ENCODE results near the gene THSD7A.

The THSD7A gene

GRCh38 chr7:11373546-11374142 is 458.4 kb downstream of the THSD7A start:
- H3K9ac ChIP-seq (ENCODE audit: low read length), result no peak overlapping the region
- H3K27ac ChIP-seq (ENCODE audit: low read depth, low read length), result no peak overlapping the region
- no peaks in the 10 kb centered on the region for H3K27me3 ChIP-seq (ENCODE audit: control insufficient read depth, insufficient read depth, low read length)
- no peaks in the 10 kb centered on the region for H3K9me3 ChIP-seq (ENCODE audit: control insufficient read depth, insufficient read depth, low read depth, low read length)
- H3K4me3 ChIP-seq (ENCODE audit: low read depth, low read length), result no peak overlapping the region
- H3K4me1 ChIP-seq (ENCODE audit: control insufficient read depth, insufficient read depth, low read length), result no peaks in the 10 kb centered on the region
- H3K36me3 ChIP-seq (ENCODE audit: control insufficient read depth, insufficient read depth, low read length), result no peaks in the 10 kb centered on the region

GRCh38 chr7:11369696-11370095 is 462.3 kb downstream of the THSD7A start:
- Histone ChIP-seq H3K4me3 (ENCODE audit: low read depth, low read length) (no peak overlapping the region), H3K9ac (ENCODE audit: low read length) (no peak overlapping the region), H3K4me1 (ENCODE audit: control insufficient read depth, insufficient read depth, low read length) (0 out of 2 replicates have a peak, but pooled peaks cover 6% of the 10 kb centered on the region), H3K27ac (ENCODE audit: low read depth, low read length) (no peak overlapping the region), H3K9me3 (ENCODE audit: control insufficient read depth, insufficient read depth, low read depth, low read length) (no peaks in the 10 kb centered on the region), H3K27me3 (ENCODE audit: control insufficient read depth, insufficient read depth, low read length) (no peaks in the 10 kb centered on the region), H3K36me3 (ENCODE audit: control insufficient read depth, insufficient read depth, low read length) (no peaks in the 10 kb centered on the region)

DNA sequence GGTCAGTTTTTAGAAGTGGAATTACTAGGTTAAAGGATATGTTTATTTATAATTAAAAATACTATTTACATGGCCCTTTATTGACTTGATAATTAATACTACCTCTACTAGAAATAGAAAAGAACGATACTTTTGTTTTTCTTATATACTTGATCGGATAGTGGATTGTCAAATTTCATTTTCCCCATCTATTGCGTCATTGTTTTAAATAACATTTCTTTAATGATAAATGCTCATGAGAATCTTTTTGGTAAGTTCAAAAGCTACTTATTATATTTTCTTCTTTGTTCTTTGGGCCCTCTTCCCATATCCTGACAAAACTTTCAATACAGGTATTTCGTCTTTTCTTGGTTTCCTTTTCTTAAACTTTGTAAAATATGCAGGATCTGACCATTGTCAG is 465.9 kb downstream of the THSD7A start:
- Histone ChIP-seq H3K27me3 (ENCODE audit: control insufficient read depth, insufficient read depth, low read length) (no peaks in the 10 kb centered on the region), H3K4me3 (ENCODE audit: low read depth, low read length) (no peak overlapping the region), H3K9ac (ENCODE audit: low read length) (no peak overlapping the region), H3K36me3 (ENCODE audit: control insufficient read depth, insufficient read depth, low read length) (no peaks in the 10 kb centered on the region), H3K9me3 (ENCODE audit: control insufficient read depth, insufficient read depth, low read depth, low read length) (no peaks in the 10 kb centered on the region), H3K27ac (ENCODE audit: low read depth, low read length) (no peak overlapping the region), H3K4me1 (ENCODE audit: control insufficient read depth, insufficient read depth, low read length) (0 out of 2 replicates have a peak, but pooled peaks cover 6% of the 10 kb centered on the region)

DNA sequence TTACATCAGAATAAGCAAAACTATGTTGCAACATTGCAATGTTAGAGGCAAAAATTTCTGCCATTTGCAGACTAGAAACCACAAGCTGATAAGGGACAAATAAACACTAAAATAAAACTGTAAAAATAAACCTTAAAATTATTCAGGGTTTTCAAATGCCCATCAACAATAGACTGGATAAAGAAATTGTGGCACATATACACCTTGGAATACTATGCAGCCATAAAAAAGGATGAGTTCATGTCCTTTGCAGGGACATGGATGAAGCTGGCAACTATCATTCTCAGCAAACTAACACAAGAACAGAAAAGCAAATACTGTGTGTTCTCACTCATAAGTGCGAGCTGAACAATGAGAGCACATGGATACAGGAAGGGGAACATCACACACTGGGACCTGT is 473.4 kb downstream of the THSD7A start:
- Histone ChIP-seq H3K27ac (ENCODE audit: low read depth, low read length) (no peak overlapping the region), H3K27me3 (ENCODE audit: control insufficient read depth, insufficient read depth, low read length) (no peaks in the 10 kb centered on the region), H3K9me3 (ENCODE audit: control insufficient read depth, insufficient read depth, low read depth, low read length) (no peaks in the 10 kb centered on the region), H3K9ac (ENCODE audit: low read length) (no peak overlapping the region), H3K4me1 (ENCODE audit: control insufficient read depth, insufficient read depth, low read length) (no peaks in the 10 kb centered on the region), H3K4me3 (ENCODE audit: low read depth, low read length) (no peak overlapping the region), H3K36me3 (ENCODE audit: control insufficient read depth, insufficient read depth, low read length) (no peaks in the 10 kb centered on the region)

- Histone ChIP-seq H3K9me3 (ENCODE audit: control insufficient read depth, insufficient read depth, low read depth, low read length) (no peaks in the 10 kb centered on the region), H3K27me3 (ENCODE audit: control insufficient read depth, insufficient read depth, low read length) (no peaks in the 10 kb centered on the region), H3K36me3 (ENCODE audit: control insufficient read depth, insufficient read depth, low read length) (no peaks in the 10 kb centered on the region), H3K4me3 (ENCODE audit: low read depth, low read length) (no peak overlapping the region), H3K9ac (ENCODE audit: low read length) (no peak overlapping the region), H3K4me1 (ENCODE audit: control insufficient read depth, insufficient read depth, low read length) (no peaks in the 10 kb centered on the region), H3K27ac (ENCODE audit: low read depth, low read length) (no peak overlapping the region)
Observed at GRCh38 chr7:11355399-11356005, 476.5 kb downstream of the THSD7A start.

DNA sequence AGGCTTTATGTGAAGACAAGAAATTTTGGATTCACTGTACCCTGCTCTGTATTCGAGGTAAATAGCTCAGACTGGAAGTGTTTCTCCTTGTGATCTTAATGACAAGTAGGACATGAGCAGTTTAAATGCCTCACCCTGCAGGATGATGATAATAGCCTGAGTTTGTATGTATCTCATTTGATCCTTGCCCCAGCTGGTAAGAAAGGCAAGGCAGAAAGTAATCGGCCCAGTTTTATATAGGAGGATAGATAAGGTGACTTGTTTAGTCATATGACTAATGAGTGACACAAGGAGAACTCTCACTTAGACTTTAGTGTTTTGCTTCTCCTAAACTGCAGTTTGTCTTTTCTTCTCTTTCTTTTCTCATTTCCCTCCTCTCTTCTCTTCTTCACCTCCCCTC is 485.7 kb downstream of the THSD7A start:
- Histone ChIP-seq H3K9ac (ENCODE audit: low read length) (no peak overlapping the region), H3K36me3 (ENCODE audit: control insufficient read depth, insufficient read depth, low read length) (no peaks in the 10 kb centered on the region), H3K27me3 (ENCODE audit: control insufficient read depth, insufficient read depth, low read length) (no peaks in the 10 kb centered on the region), H3K9me3 (ENCODE audit: control insufficient read depth, insufficient read depth, low read depth, low read length) (no peaks in the 10 kb centered on the region), H3K27ac (ENCODE audit: low read depth, low read length) (no peak overlapping the region), H3K4me1 (ENCODE audit: control insufficient read depth, insufficient read depth, low read length) (peaks cover 6% of the 10 kb centered on the region), H3K4me3 (ENCODE audit: low read depth, low read length) (no peak overlapping the region)

- H3K4me3 ChIP-seq (ENCODE audit: low read depth, low read length), result no peak overlapping the region
- H3K27ac ChIP-seq (ENCODE audit: low read depth, low read length), result no peak overlapping the region
- H3K4me1 ChIP-seq (ENCODE audit: control insufficient read depth, insufficient read depth, low read length), result peaks cover 6% of the 10 kb centered on the region
Observed at GRCh38 chr7:11345621-11346020, 486.4 kb downstream of the THSD7A start.

GRCh38 chr7:11343818-11344413 is 488.1 kb downstream of the THSD7A start:
- no peak overlapping the region for H3K9ac ChIP-seq (ENCODE audit: low read length)
- no peak overlapping the region for H3K27ac ChIP-seq (ENCODE audit: low read depth, low read length)
- H3K4me3 ChIP-seq (ENCODE audit: low read depth, low read length), result no peak overlapping the region
- H3K4me1 ChIP-seq (ENCODE audit: control insufficient read depth, insufficient read depth, low read length), result peaks cover 6% of the 10 kb centered on the region
- no peaks in the 10 kb centered on the region for H3K36me3 ChIP-seq (ENCODE audit: control insufficient read depth, insufficient read depth, low read length)
- H3K9me3 ChIP-seq (ENCODE audit: control insufficient read depth, insufficient read depth, low read depth, low read length), result no peaks in the 10 kb centered on the region
- H3K27me3 ChIP-seq (ENCODE audit: control insufficient read depth, insufficient read depth, low read length), result no peaks in the 10 kb centered on the region

More at GRCh38 chr7:11345621-11346020, 486.4 kb downstream of the THSD7A start:
- no peaks in the 10 kb centered on the region for H3K27me3 ChIP-seq (ENCODE audit: control insufficient read depth, insufficient read depth, low read length)
- no peaks in the 10 kb centered on the region for H3K36me3 ChIP-seq (ENCODE audit: control insufficient read depth, insufficient read depth, low read length)
- H3K9me3 ChIP-seq (ENCODE audit: control insufficient read depth, insufficient read depth, low read depth, low read length), result no peaks in the 10 kb centered on the region
- no peak overlapping the region for H3K9ac ChIP-seq (ENCODE audit: low read length)

DNA sequence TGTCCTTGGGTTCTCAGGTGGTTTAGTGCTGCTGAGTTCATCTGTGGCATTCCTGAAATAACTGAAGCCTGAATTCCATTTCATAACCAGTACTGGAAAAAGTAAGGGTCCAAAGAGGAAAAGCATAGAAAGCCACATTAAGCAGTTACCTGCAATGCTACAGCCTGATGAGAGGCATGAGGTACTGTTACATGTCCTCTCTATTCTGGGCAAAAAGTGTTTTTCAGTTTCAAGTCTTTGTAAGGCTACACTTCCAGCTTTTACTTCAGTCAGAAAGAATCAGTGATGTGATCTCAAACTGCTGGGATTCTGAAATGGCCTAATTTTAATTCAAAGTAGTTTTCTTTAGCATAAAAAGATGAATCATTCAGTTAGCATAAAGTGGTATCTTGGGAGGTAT is 488.9 kb downstream of the THSD7A start:
- H3K9me3 ChIP-seq (ENCODE audit: control insufficient read depth, insufficient read depth, low read depth, low read length), result no peaks in the 10 kb centered on the region
- H3K27me3 ChIP-seq (ENCODE audit: control insufficient read depth, insufficient read depth, low read length), result no peaks in the 10 kb centered on the region
- H3K36me3 ChIP-seq (ENCODE audit: control insufficient read depth, insufficient read depth, low read length), result no peaks in the 10 kb centered on the region
- H3K4me3 ChIP-seq (ENCODE audit: low read depth, low read length), result no peak overlapping the region
- peaks cover 6% of the 10 kb centered on the region for H3K4me1 ChIP-seq (ENCODE audit: control insufficient read depth, insufficient read depth, low read length)
- H3K9ac ChIP-seq (ENCODE audit: low read length), result no peak overlapping the region
- H3K27ac ChIP-seq (ENCODE audit: low read depth, low read length), result no peak overlapping the region

GRCh38 chr7:11341285-11341944 is 490.6 kb downstream of the THSD7A start:
- no peak overlapping the region for H3K27ac ChIP-seq (ENCODE audit: low read depth, low read length)
- H3K4me1 ChIP-seq (ENCODE audit: control insufficient read depth, insufficient read depth, low read length), result peaks cover 6% of the 10 kb centered on the region
- H3K27me3 ChIP-seq (ENCODE audit: control insufficient read depth, insufficient read depth, low read length), result no peaks in the 10 kb centered on the region
- no peaks in the 10 kb centered on the region for H3K36me3 ChIP-seq (ENCODE audit: control insufficient read depth, insufficient read depth, low read length)
- no peak overlapping the region for H3K4me3 ChIP-seq (ENCODE audit: low read depth, low read length)
- H3K9ac ChIP-seq (ENCODE audit: low read length), result no peak overlapping the region
- H3K9me3 ChIP-seq (ENCODE audit: control insufficient read depth, insufficient read depth, low read depth, low read length), result no peaks in the 10 kb centered on the region

GRCh38 chr7:11336432-11336831 is 495.6 kb downstream of the THSD7A start:
- H3K9me3 ChIP-seq (ENCODE audit: control insufficient read depth, insufficient read depth, low read depth, low read length), result no peaks in the 10 kb centered on the region
- no peaks in the 10 kb centered on the region for H3K36me3 ChIP-seq (ENCODE audit: control insufficient read depth, insufficient read depth, low read length)
- no peak overlapping the region for H3K27ac ChIP-seq (ENCODE audit: low read depth, low read length)
- no peaks in the 10 kb centered on the region for H3K4me1 ChIP-seq (ENCODE audit: control insufficient read depth, insufficient read depth, low read length)
- no peak overlapping the region for H3K9ac ChIP-seq (ENCODE audit: low read length)
- no peak overlapping the region for H3K4me3 ChIP-seq (ENCODE audit: low read depth, low read length)
- no peaks in the 10 kb centered on the region for H3K27me3 ChIP-seq (ENCODE audit: control insufficient read depth, insufficient read depth, low read length)
